C4-2B (cell line): ENCODE results near the gene GPR62.

Experiments
- ZFX ChIP-seq: fragments of 450-650 bp; IDR thresholded peaks from 2 replicates; pipeline ENCODE4 v1.6.1; 2017
- TF ChIP-seq, protein P1 (sequence below): fragments of 450-650 bp; conservative IDR thresholded peaks from 2 replicates; pipeline ENCODE4 v1.5.1; 2017; ENCODE audit warnings: mild to moderate bottlenecking

- TF ChIP-seq, protein P1, sequence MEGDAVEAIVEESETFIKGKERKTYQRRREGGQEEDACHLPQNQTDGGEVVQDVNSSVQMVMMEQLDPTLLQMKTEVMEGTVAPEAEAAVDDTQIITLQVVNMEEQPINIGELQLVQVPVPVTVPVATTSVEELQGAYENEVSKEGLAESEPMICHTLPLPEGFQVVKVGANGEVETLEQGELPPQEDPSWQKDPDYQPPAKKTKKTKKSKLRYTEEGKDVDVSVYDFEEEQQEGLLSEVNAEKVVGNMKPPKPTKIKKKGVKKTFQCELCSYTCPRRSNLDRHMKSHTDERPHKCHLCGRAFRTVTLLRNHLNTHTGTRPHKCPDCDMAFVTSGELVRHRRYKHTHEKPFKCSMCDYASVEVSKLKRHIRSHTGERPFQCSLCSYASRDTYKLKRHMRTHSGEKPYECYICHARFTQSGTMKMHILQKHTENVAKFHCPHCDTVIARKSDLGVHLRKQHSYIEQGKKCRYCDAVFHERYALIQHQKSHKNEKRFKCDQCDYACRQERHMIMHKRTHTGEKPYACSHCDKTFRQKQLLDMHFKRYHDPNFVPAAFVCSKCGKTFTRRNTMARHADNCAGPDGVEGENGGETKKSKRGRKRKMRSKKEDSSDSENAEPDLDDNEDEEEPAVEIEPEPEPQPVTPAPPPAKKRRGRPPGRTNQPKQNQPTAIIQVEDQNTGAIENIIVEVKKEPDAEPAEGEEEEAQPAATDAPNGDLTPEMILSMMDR, result no peak
- no peak for TF ChIP-seq ZFX
These were observed 14.7 kb downstream of the GPR62 start for GRCh38 chr3:51969841-51970240.
